Stimulated activated CD4-positive, alpha-beta T cell treated with anti-CD3 and anti-CD28 coated beads, Interleukin-2, amount 100 ng/mL, for 4 hours (primary cell): ENCODE data around the gene PEX14.
"Not testable (repeated sequence)": the region's sequence is repeated elsewhere in the genome, so short reads cannot be mapped to it uniquely, and the experiment has no call there.

Experiments
- DNase-seq: peaks from one replicate; pipeline ENCODE4 v3.0.0-alpha.2; 2020; ENCODE audit warnings: low read depth

Gene PEX14

DNA sequence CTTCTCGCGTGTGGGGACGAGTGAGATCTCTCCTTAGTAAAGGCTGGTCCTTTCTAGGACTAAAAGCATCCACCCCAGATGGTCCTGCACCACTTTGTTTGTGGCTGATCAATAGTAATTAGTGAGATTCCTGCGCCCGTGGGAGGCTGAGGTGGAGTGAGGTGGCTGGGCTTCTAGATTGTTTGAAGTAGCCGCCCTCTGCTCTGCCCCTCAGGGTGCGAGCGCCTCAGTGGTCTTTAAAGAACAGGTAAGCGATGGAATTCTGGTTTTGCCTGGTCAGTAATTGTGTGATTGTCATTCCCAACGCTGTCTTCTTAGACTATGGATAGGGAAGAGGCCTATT lies 20.7 kb downstream of the PEX14 start:
- no peak for DNase-seq

DNA sequence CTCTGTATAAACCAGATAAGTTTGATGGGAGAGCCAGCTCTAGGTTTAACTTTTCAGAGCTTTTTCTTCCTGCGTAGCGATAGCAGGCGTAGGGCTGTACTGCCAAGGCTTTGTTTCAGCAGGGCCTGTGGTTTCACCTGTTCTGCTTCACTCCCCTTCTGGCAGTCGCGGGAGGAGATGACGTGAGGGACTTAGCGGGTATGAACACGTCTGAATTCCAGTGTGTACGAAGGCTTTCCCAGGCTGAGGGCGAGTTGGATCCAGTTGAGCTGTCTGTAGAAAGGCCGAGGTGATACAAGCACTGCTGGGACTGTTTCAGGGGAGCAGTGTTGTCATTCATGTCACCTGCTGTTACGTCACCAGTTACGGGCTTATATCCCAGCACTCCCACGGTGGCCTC lies 21.2 kb downstream of the PEX14 start:
- DNase-seq: peak; percentile 18

GRCh38 chr1:10497109-10497508 lies 22.4 kb downstream of the PEX14 start:
- DNase-seq: no peak

DNA sequence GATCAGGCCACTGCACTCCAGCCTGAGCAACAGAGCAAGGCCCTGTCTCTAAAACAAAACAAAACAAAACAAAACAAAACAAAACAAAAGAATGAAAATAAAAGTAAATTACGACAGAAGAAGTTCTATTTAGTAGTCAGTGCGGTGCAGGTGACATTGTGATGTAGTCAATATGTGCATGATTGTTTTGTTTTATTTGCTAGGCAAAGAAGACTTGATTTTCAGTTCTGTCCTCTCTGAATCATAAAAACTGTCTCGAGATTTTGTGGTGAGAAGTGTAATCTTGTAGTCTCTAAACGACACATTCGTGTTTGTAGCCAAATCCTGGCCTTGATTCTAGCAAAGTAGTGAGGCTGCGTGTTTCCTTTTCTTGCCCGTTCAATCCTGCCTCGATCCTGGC lies 23.5 kb downstream of the PEX14 start:
- DNase-seq: no peak

- DNase-seq: no peak
Measured at GRCh38 chr1:10502206-10502605, 27.5 kb downstream of the PEX14 start.

GRCh38 chr1:10504249-10504648 lies 29.5 kb downstream of the PEX14 start:
- DNase-seq: no peak

DNA sequence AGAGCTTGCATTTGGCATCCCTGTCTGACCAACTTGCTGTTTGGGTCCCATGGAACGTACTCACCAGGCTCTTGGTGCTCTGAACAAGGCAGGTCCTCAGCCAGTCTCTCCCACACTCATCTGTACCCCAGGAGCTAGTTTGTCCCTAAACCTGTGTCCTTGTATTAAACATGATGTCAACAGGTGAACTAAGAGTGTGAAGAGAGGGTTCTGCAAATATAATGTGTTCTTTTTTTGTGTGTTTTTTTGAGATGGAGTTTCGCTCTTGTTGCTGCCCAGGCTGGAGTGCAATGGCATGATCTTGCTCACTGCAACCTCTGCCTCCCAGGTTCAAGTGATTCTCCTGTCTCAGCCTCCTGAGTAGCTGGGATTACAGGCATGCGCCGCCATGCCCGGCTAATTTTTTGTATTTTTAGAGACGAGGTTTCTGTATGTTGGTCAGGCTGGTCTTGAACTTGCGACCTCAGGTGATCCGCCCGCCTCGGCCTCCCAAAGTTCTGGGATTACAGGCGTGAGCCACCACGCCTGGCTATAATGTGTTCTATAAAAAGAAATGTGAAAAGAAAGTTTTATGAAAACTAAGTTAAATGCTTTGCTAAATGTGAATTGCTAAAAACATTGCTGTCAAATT lies 31.4 kb downstream of the PEX14 start:
- not testable (repeated sequence) for DNase-seq

DNA sequence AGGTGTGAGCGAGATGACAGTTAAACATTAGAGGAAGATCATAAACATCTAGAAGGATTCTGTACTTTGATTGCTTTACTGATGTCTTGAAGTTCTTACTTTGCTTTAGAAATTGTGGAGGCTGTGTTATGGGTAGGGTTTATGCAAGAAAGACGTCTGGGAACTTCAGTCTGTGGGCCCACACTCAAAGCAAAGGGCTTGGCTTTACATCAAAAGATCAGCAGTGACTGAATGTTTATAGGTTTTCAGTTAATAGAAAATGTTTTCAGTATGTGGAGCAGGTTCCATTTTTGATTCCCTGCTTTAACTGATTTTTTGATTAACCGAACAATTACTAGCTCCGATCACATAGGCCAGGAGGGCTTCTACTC lies 31.9 kb downstream of the PEX14 start:
- DNase-seq: no peak

- peak; percentile 31 for DNase-seq
Measured at GRCh38 chr1:10507111-10507879, 32.5 kb downstream of the PEX14 start.

DNA sequence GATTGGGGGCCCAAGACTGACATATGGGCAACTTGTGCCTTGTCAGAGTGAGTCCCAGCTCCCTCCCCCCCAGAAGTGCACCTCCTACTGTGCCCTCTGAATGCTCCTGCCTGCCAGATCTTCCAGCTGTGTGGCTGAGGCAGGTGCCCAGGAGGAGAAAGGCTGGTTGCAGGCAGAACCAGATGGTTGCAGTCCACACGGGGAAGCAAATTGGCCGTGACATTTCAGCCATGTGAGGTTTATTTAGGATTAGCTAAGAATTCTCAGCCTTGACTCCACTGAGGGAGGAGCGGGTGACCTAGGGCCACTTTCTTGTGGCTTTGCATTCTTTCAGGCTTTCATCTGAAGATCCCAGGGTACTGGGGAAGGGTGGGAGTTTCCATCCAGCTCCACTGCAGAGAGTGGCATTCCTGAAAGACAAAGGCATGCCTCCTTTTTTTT lies 33.8 kb downstream of the PEX14 start:
- no peak for DNase-seq

GRCh38 chr1:10509809-10510509 lies 35.2 kb downstream of the PEX14 start:
- DNase-seq: no peak

DNA sequence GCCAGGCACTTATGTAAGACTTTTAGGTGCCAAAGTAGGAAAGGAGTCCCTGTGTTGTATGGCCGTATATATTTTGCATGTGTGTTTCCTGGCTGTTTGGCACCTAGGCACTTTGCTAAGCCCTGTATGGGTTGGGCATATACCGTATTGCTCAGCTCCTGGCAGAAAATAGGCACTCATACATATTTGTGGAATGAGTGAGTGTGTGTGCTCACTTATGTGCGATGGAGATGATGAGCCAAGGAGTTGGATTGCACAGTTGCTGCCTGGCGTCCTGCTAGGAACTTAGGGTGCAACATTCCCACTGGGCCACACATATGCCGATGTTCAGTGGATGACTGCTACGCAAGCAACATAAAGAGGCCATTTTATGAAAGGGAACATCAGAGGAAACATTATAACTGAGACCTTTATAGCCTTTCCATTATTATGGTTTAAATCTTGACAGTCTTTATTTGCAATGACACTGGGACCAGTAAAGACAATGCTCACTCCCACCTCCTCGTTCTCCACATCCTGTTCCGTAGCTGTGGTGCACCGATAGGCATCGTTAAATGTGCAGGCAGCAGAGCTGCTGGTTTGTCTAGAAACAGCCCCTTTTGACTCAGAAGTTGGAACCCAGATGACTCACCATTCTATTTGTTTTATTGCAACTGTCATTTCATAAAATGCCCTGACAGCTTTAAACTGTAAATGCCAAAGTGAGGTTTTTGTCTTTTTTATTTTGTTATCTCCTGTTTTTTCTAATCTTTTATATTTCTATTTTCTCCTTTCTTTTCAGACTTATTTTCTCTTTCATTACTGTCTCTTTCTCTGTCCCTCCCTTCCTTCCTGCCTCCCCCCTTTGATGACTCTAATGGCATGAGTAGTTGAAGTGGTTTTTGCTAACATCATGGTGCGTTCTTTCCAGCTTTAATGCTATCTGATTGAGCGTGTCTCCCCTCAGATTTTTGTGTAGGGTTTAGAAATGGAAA lies 36.1 kb downstream of the PEX14 start:
- DNase-seq: peak; percentile 74

GRCh38 chr1:10511494-10511885 lies 36.7 kb downstream of the PEX14 start:
- DNase-seq: no peak

DNA sequence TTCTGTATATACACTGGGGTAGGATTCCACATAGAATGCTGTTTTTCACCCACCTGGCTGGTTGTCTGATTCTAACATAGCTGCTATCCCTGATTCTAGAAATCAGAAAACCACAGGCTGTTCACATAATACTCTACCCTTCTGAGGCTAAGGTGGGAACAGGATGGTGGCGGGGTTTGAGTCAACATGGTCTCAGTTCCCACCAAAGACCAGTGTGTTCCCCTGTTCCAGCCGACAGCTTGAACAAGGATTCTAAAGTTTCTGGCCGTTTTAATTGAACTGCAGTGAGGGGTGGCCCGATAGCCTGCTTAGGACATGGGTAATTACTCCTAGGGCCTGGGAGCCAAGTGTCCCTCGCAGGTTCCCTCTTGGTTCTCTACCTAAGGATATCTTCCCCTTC lies 38.4 kb downstream of the PEX14 start:
- no peak for DNase-seq

DNA sequence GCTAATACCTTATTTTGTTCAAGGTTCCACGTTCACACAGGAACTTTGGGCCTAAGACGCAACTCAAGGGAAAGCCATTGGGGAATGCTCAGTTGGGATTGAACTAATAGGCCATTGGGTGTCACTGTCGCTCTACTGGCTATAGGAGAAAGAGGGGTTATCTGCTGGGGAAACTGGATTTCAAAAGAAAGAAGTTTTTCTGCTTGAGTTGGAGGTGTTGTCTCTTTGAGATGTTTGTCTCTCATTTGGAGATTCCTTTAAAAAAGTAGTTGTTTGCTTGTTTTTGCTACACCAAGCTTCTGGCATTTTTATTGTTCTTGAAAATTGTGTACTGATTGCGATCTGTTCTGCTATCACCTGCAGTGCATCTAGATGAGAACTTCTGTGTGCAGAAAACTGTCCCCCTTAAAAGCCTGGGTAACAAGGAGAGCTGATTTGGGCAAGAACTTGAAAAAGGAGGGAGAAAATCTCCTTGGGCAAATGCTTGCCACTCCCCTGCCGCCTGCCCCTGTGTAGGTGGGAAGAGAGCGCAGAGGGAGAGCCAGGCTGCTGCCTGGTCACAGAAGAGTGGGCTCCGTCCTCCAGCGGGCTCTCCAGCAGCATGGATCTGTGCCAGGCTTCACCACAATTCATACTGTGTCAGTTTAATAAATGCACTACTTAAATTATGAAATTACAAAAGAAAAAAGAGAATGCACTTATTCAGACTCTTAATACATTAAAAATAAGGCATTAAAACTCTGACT lies 39.9 kb downstream of the PEX14 start:
- no peak for DNase-seq

- no peak for DNase-seq
Measured at GRCh38 chr1:10515301-10515975, 40.7 kb downstream of the PEX14 start.

- DNase-seq: no peak
Measured at GRCh38 chr1:10515976-10516750, 41.4 kb downstream of the PEX14 start.

- no peak for DNase-seq
Measured at GRCh38 chr1:10516925-10517676, 42.4 kb downstream of the PEX14 start.

DNA sequence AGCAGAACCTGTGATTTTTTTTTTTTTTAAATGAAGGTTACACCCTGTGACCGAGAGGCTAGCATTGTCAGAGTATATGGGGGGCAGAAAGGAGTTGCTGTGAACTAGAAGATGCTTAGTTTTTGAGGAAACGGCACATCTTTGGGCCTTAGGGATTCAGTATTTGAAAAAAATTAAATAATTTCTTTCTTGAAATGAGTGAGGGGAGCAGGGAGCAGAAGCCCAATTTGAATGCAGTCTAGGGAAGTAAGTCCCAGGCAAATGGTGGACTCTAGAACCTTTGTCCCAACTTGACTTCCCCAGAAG lies 42.9 kb downstream of the PEX14 start:
- no peak for DNase-seq

- no peak for DNase-seq
Measured at GRCh38 chr1:10519016-10519417, 44.3 kb downstream of the PEX14 start.
